HG02870 (cell line): ENCODE data around the gene DPPA3.
"Not testable (repeated sequence)": the region's sequence is repeated elsewhere in the genome, so short reads cannot be mapped to it uniquely, and the experiment has no call there.

Source experiments
- ATAC-seq: cut with Tn5 transposase; IDR thresholded peaks from one replicate; pipeline ENCODE4 v1.9.1; 2021; ENCODE audit warnings: mild to moderate bottlenecking, moderate library complexity; ENCODE audit not compliant: unreplicated experiment

The DPPA3 gene

DNA sequence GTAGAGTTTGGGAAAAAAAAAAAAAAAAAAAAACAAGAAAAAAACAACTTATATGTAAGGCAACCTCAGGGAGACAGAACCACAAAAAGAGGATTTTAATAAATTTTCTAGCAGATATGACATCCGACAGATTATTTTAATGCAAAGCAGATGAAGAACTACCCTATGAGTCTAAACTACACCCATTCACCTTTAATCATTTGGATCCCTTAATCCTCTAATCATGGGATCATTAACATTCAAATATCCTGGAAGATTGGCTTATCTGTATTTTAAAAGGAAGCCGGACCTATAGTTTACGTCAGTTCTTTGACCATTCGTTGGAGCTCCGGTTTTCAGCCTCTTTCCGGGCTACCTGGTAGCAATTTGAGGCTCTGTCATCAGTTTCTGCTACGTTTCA lies at the start of gene DPPA3:
TSS of gene DPPA3 (plus strand) at position 301 of the 400 bp plus-strand sequence. CDS start 138 bp downstream, outside the sequence.
- no peak for ATAC-seq

DNA sequence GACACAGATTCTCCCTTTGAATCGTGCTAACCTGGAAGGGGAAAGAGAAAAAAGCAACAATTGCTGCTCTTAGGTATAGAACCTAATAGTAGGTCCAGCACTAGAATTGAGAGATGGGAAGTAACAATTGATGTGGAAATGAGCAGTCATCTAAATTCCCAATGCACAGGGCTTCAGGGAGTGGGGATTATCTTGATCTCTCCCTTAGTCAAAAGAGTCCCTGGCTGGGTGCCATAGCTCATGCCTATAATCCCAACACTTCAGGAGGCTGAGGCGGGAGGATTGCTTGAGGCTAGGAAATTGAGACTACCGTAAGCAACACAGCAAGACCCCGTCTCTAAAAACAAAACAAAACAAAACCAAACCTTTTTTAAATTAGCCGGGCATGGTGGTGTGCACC lies 49.5 kb upstream of the DPPA3 start:
- ATAC-seq: no peak

DNA sequence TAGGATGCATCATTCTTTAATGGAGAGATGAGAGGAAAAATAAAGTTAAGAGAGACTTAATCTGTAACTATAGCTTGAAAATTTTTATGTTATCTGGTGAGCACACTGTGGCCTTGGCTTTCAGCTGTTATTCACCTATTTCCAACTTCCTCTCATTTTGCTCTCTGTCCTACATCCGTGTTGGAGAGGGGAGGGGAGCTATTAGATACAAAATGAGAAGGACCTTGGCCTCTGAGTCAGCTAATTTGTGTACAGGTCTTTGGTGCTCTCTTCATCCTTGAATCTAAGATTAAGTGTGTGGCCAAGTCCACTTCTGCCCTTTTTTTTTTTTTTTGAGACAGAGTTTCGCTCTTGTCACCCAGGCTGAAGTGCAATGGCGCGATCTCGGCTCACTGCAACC lies 44.6 kb upstream of the DPPA3 start:
- no peak for ATAC-seq

DNA sequence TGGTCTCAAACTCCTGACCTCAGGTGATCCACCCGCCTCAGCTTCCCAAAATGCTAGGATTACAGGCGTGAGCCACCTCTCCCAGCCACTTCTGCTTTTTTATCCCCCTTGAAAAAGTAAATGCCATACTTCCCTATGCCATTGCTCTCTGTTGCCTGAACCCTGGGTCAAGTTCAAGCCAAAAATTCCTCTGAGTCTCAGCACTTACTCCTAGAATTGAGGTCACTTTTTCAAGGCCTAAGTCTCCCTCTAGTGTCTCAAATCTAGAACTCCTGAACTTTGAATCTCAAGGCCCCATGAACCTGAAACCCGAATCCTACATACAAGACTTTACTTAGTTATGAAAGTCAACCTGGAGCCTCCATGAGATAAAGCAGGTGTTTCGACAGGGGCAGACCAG lies 44.1 kb upstream of the DPPA3 start:
- ATAC-seq: no peak

DNA sequence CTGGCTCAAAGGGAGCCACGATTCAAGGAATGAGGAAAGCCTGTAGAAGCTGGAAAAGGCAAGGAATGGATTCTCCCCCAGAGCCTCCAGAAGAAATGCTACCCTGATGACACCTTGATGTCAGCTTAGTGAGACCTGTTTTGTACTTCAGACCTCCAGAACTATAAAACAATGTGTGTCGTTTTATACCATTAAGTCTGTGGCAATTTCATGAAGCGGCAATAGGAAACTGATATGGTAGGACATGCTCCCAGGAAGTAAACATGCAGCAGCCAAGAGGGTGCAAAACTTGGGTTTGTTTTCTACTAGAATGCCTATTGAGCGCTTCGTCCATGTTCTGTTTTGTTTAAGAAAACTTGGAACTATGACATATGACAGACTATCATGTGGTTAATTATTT lies 43.1 kb upstream of the DPPA3 start:
- no peak for ATAC-seq

DNA sequence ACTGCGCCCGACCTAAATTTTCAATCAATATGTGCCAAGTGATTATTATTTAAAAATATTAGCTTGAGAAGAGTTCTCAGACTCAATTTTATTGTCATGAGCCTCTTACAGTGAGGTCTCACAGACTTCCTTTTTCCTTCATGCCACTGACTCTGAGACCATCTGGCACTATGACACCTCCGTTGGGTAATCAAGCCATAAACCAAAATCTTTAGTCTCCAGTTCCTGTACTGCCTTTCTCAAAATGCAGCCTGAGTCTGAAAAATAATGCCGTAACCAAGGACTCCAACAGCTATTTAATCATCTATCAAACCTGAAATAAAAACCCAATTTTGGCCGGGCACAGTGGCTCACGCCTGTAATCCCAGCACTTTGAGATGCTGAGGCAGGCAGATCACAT lies 35.8 kb upstream of the DPPA3 start:
- not testable (repeated sequence) for ATAC-seq

DNA sequence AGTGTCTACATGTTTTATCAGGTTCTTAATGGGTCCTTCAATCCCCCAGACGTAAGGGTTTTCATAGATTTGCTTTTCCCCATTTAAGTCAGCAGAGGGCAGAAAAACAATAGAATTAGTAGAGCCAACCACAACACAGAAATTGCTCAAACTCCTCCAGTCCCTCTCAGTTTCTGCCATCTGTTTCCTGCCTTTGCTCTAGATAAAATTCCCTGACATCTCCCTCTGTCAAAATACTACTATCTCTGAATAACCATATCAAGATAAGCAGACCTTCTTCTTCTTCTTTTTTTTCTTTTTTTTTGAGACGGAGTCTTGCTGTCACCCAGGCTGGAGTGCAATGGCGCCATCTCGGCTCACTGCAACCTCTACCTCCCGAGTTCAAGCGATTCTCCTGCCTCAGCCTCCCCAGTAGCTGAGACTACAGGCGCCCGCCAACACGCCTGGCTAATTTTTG lies 33.8 kb upstream of the DPPA3 start:
- ATAC-seq: not testable (repeated sequence)

DNA sequence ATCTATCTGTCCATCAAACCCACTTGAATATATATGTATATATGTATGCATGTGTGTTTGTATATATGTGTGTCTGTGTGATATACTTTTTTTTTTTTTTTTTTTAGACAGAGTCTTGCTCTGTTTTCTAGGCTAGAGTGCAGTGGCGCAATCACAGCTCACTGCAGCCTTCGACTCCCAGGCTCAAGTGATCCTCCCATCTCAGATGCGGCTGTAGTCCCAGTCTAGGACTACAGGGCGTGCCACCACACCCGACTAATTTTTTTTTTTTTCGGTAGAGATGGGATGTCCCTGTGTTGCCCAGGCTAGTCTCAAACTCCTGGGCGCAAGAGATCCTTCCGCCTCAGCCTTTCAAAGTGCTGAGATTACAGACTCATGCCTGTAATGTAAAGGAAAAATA lies 32.5 kb upstream of the DPPA3 start:
- no peak for ATAC-seq

DNA sequence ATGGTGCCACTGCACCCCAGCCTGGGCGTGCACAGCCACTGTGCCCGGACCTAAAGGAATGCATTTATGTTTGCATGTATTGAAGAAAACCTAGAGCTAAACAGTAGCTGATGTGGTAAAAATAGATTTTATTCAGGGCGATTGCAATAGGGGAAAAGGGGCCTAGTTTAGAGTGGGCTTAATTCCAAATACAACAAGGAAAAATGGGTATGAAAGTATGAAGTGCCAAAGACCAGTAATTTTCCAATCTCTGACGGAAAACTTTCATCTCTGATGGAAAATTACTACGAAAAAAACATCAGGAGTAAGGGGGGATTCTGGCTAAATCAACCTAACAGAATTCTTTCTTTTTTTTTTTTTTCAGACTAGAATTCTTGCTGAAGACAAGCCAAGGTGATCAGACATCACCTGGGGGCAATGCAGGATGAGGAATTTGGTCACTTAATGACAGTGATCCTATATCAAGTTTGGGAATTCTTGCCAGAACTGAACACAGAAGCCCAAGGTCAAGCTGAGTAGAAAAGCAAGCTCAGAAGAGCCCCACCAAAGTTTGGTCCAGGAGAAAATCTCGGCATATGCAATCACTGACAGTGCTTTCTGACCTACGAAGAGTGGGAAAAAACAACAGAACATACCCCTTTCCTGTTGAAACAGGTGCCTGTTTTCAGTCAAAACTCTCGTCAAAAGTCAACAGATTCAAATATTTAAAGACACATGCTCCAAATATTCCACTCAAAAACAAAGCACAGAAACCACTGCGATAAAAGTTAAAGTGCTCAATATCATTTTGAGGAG lies 31.8 kb upstream of the DPPA3 start:
- ATAC-seq: no peak

DNA sequence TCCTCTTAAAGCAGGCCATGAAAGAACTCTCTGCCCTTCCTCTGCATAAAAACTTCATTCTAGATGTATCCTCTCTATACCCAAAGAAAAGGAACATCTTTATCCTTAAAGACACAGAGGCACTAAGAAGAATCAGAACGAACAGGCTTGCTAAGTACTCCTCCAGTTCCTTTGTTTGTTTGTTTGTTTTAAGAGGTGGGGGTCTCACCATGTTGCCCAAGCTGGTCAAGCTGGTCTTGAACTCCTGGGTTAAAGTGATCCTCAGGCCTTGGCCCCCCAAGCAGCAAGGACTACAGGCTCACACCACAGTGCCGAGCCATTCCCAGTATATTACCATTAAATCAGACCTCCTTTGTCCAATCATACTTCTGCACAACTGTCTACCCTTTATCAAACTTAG lies 29.7 kb upstream of the DPPA3 start:
- ATAC-seq: no peak

DNA sequence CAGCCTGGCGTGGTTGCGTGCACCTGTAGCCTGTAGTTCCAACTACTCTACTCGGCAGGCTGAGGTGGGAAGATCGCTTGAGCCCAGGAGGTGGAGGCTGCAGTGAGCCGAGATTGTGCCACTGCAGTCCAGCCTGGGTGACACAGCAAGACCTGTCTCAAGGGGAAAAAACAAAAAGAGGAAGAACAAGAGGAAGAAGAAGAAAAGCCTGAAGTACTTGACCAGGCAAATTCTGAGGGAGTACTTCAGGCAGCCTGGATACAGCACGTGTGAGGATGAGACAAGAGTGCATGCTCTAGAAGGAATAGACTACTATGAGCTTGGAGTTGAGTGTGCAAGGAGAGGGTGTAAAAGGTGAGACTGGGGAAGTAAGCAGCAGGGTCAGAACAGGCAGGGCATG lies 17.4 kb upstream of the DPPA3 start:
- no peak for ATAC-seq

DNA sequence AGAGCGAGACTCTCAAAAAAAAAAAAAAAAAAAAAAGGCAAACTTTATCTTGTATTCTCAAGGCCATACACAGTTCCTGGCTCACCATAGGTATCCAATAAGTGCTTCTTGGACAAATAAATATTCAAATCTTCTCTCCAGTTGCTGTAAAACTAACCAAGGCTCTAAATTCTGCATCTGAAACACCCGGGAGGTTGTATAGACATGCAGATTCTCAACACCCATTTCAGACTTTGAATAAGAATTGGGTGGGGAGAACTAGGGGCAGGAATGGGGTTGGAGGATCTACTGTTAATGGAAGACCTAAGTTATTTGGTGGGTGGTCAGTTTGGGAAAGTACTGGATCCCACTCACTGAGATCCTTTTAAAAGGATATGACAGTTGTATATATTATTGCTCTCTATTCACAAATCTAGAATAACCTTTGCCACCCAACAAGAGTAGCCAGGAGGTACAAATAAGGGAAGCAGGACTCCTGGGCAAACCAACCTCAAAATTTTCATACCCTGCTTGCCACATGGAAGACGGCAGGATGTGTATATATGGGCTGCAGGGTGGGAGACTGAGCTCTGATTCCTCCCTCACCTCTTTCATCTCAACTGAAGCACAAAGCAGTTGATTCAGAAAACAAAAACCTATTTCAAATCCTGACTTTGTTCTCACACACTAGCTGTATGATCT lies 16.5 kb upstream of the DPPA3 start:
- no peak for ATAC-seq

DNA sequence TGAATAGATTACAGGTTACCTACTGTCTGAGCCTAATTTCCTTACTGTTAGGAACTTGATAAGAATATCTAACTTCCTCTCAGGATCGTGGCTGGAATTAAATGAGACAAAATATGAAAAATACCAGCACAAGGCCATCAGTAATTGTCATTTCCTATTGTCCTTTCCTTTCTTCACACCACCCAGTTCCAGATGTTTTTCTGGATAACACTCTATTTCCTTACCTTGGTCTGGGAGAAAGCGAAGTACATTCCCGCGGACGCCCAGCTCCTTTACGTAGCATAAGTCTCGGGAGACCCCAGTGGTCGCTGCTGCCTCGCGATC lies 16.0 kb upstream of the DPPA3 start:
- no peak for ATAC-seq

DNA sequence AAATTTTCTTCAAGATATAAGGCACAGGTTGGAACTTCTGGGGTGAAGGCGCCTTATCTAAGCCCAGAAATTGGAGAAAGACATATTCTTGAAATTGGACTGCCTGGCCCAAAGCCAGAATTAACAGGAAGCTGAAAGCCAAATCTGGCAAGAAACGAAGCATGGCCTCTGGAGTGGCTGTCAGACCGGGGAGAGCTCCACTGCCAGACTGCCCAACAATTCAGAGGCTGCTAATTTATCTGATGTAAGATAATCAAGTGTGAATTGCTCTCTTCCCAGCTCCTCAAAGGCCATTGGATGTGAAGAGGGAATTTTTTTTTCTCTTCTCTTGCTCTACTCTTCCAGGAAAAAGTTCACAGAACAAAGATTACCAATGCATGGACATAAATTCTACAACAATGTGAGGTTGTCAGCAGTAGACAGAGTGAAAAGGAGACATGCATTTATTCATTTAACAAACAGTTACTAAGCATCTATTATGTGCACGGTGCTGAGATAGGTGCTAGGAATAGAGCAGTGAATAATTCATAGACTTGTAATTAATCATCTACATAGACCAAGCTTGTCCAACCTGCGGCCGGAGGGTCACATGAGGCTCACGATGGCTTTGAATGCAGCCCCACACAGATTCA lies 15.6 kb upstream of the DPPA3 start, which contains the start of gene GDF3:
TSS of gene GDF3 (minus strand) at position 210 of the 632 bp plus-strand sequence. CDS start at position 163, 47 bp downstream.
- no peak for ATAC-seq

DNA sequence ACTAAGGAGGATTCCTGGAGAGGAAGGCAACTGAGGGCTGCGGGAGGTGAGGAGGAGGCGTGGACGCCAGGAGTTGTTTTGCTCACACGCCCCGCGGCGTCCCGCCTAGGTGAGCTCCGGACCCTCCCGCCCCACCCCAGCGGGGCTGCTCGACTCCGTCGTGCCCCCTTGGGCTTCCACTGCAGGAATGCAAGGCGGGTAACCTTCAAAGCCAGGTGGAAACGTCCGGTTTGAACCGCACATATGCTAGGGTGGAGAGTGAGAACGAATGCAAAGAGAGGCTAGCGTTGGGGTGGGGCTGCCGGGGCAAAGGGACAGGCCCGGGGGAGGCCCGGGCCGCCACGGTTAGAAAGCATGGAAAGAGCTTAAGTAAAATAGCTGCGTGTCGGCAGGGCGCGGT lies 5.4 kb upstream of the DPPA3 start:
- no peak for ATAC-seq

DNA sequence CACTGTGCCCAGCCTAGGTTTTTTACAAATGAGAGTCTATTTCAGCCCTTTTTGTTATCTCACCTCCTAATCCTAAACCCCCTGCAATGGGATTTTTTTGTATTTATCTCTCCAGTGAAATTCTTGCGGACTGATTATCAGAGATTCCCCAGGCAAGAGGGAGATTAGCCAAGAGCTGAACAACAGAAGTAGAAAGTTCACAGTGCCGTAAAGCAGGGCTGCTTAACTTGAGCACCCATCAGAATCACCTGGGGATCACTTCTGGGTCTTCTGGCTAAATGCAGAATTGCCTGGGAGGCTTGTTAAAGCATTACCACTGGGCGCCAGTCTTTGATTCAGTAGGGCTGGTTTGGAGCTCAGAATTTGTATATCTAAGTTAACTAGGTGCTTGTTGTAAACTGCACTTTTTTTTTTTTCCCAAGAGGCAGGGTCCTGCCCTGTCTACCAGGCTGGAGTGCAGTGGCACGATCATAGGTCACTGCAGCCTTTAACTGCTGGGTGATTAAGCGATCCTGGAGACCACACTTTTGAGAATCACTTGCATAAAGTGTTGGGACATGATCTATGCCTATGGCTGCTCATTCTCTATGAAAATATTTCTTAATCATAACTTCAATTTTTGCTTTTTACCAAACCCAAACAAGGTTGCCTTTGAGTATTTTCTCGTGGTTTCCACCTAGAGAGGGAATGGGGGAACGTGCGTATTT lies 1.1 kb upstream of the DPPA3 start:
- no peak for ATAC-seq

DNA sequence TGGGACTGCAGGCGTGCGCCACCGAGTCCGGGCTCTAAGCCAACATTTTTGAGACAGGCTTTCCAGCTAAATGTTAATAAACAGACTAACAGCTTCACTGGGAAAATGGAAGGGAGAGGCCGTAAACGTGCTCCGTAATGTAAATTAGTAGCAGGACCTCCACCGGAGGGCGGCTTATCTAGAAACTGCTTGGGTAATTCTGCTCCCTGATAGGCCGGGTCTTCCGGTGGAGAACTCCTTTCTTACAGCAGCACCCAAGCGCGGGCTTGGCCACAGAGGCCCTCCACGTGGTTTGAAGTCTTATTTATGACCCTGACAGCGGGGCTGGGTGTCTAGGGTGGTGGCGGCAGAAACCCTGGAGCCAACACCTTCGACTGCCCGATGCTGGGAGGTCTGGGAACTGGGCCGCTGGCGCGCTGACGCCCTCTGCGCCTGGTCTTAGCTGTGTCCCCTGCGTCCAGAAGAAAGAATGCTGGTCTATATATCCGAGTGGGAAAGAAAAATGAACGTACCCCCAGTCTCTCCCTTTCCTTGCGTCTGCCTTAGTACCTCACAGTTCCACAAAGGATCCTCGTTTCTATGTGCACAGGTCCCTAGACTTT lies 1.7 kb downstream of the DPPA3 start:
- no peak for ATAC-seq

DNA sequence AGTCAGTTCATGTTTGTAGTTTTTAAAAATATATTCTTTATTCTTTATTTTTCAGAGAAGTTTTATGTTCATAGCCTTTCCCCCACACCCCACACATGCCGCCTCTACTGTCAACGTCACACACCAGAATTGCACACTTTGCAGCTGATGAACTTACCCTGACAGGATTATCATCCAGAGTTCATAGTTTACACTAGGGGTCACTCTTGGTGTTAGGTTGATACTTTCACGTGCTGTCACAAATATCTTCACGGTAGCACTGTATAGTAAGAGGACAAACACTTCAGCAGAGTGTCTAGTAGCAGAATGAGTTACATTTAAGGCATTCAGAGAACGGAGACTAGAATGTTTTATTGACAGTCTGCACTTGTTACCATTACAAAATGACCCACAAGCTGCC lies 5.1 kb downstream of the DPPA3 start:
- no peak for ATAC-seq

DNA sequence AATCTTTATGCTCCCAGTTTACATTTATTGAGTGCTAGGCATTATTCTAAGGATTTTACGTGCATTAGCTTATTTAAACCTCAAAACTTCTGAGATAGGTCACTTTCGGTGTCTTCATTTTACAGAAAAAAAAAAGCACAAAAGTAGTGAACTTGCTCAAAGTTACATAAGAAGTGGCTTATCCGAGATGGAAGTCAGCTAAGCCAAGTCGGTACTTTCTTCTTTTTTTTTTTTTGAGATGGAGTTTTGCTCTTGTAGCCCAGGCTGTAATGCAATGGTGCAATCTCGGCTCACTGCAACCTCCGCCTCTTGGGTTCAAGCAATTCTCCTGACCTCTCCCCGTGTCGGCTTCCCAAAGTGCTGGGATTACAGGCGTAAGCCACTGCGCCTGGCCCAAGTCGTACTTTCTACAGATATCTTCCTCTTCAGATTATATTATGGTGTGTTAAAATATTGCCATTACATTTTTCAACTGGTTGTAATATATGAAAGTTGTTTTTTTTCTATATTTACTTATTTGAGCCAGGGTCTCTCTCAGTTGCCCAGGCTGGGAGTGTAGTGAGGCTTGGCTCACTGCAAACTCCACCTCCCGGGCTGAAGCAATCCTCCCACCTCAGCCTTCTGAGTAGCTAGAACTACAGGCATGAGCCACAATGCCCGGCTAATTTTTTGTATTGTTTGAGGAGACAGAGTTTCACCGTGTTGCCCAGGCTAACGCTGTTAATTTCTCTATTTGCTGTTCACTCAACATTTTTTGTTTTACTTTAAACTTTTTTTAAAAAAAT lies 8.9 kb downstream of the DPPA3 start:
- no peak for ATAC-seq

DNA sequence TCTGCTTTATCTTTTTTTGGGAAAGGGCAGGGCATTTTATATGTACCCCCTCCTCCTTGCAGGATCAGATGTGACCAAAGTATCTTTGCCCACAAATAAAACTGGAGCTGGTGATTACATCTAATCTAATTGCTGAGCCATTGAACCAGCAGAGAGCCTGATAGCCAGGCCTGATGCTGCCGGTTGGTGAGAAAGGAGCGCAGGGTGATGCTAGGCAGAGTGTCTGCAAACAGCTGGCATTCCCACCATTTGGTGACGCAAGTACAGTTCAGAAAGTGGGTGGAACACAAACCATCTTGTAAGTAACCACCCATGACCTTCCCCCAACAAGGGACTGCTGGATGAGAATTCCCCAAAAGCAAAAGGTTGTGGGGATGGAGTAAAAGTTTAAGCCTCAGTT lies 12.7 kb downstream of the DPPA3 start:
- ATAC-seq: no peak
